Keratinocyte (primary cell): ENCODE results near the gene NAXD. TPM values are rescaled to one million over a fixed set of nuclear protein-coding genes. Genes with fewer than 3 reads are reported as not detected.

Experiments
- DNase-seq: peaks from one replicate; pipeline ENCODE4 v3.0.0-alpha.2; 2011; ENCODE audit warnings: low read depth, missing footprints, low spot score
- FAIRE-seq: peaks from 2 replicates; lab custom pipeline; 2011; peaks lifted over from hg19 to GRCh38; lab: Jason Lieb, UNC
- H2AFZ ChIP-seq: 2 replicates; pipeline ENCODE4 v1.6.0; 2012; ENCODE audit warnings: low read length, control low read depth, inconsistent platforms; ENCODE audit not compliant: control insufficient read depth
- H3K27ac ChIP-seq: 2 replicates; pipeline ENCODE4 v1.5.1; 2011; ENCODE audit warnings: low read length; ENCODE audit not compliant: control insufficient read depth, insufficient read depth
- H3K27me3 ChIP-seq: 3 replicates; pipeline ENCODE4 v1.6.0; 2011; ENCODE audit warnings: low read length; ENCODE audit not compliant: control insufficient read depth, insufficient read depth; ENCODE audit errors: extremely low read depth
- H3K36me3 ChIP-seq, 2 experiments: 2 replicates in 1 of 2; 3 replicates in 1 of 2; pipeline ENCODE4 v1.5.1; 2011; ENCODE audit warnings: low read length in 2 of 2, mild to moderate bottlenecking in 1 of 2; ENCODE audit not compliant: control insufficient read depth in 2 of 2, insufficient read depth in 2 of 2; ENCODE audit errors: extremely low read depth in 1 of 2
- H3K4me1 ChIP-seq: 3 replicates; pipeline ENCODE4 v1.5.1; 2011; ENCODE audit warnings: low read length; ENCODE audit not compliant: control insufficient read depth, insufficient read depth; ENCODE audit errors: extremely low read depth
- H3K4me2 ChIP-seq: 3 replicates; pipeline ENCODE4 v1.6.0; 2011; ENCODE audit warnings: low read depth, low read length; ENCODE audit not compliant: control insufficient read depth, insufficient read depth; ENCODE audit errors: extremely low read depth
- H3K4me3 ChIP-seq, 3 experiments: fragments of 200-600 bp in 1 of 3; sonication (generic) in 1 of 3; 2 replicates in 2 of 3; 3 replicates in 1 of 3; pipeline ENCODE4 v1.5.1; 2011 to 2016; ENCODE audit warnings: low read length in 3 of 3, mild to moderate bottlenecking in 3 of 3, control low read depth in 2 of 3, inconsistent platforms in 1 of 3, low read depth in 1 of 3, mixed read lengths in 1 of 3, mixed run types in 1 of 3, moderate library complexity in 1 of 3; ENCODE audit not compliant: control insufficient read depth in 2 of 3, insufficient read depth in 2 of 3; ENCODE audit errors: extremely low read depth in 1 of 3
- H3K79me2 ChIP-seq: 2 replicates; pipeline ENCODE4 v1.6.0; 2012; ENCODE audit warnings: low read length; ENCODE audit not compliant: control insufficient read depth, insufficient read depth
- H3K9ac ChIP-seq: 3 replicates; pipeline ENCODE4 v1.6.0; 2011; ENCODE audit warnings: low read length; ENCODE audit not compliant: control insufficient read depth, insufficient read depth; ENCODE audit errors: extremely low read depth
- H3K9me1 ChIP-seq: 3 replicates; pipeline ENCODE4 v1.6.0; 2011; ENCODE audit warnings: low read length; ENCODE audit not compliant: control insufficient read depth, insufficient read depth; ENCODE audit errors: extremely low read depth
- H3K9me3 ChIP-seq: 2 replicates; pipeline ENCODE4 v1.5.1; 2012; ENCODE audit warnings: low read depth, low read length; ENCODE audit not compliant: control insufficient read depth
- H4K20me1 ChIP-seq: 3 replicates; pipeline ENCODE4 v1.6.0; 2011; ENCODE audit warnings: low read length; ENCODE audit not compliant: control insufficient read depth, insufficient read depth; ENCODE audit errors: extremely low read depth
- CTCF ChIP-seq, 3 experiments: IDR thresholded peaks in 1 of 3; conservative IDR thresholded peaks in 1 of 3; optimal IDR thresholded peaks in 1 of 3; 2 replicates in 2 of 3; 3 replicates in 1 of 3; pipeline versions ENCODE3 to v1.5.1; 2011; ENCODE audit warnings: low read length in 3 of 3, mild to moderate bottlenecking in 3 of 3, moderate library complexity in 2 of 3, control low read depth in 1 of 3, inconsistent platforms in 1 of 3; ENCODE audit not compliant: insufficient read depth in 2 of 3; ENCODE audit errors: extremely low read depth in 1 of 3
- EZH2 ChIP-seq: IDR thresholded peaks from one replicate; pipeline ENCODE4 v1.6.1; 2012; ENCODE audit warnings: inconsistent platforms, mild to moderate bottlenecking, low read length, moderate library complexity
- dilution Hi-C: fragments of 300-500 bp; cut with MboI; formaldehyde crosslinking; loops from one replicate; pipeline ENCODE4 v1.7.0; 2020; ENCODE audit warnings: low sequenced_read_pairs; ENCODE audit not compliant: extremely low pct_ligation_motif_present
- polyA plus RNA-seq, 5 experiments: library from polyadenylated mRNA; depleted of rRNA in 3 of 5; stranded (reverse) in 3 of 5; stranded (forward) in 1 of 5; unstranded in 1 of 5; fragments of >200 nt; gene quantifications; 1 replicate in 1 of 5; 2 replicates in 3 of 5; 3 replicates in 1 of 5; pipeline versions ENCODE4 v1.2.1 to v1.2.3, GENCODE V29; 2011 to 2012; ENCODE audit warnings: missing spikeins in 2 of 5, low read depth in 1 of 5, low replicate concordance in 1 of 5

NAXD gene
- polyA plus RNA-seq, 1 donor (not counting 4 experiments of a cell fraction or from before 2014, with no cell fraction given): 18.0 TPM

- TF ChIP-seq EZH2: no peak
- no peak for TF ChIP-seq CTCF (optimal IDR thresholded peaks at IDR 0.05 in 1 of 3, IDR thresholded peaks at IDR 0.05 in 1 of 3, conservative IDR thresholded peaks at IDR 0.05 in 1 of 3; ENCODE audit: extremely low read depth in 1 of 3, insufficient read depth in 2 of 3, low read length in 3 of 3)
- H3K9ac ChIP-seq: no peak overlapping the region
- H3K4me2 ChIP-seq: no peak overlapping the region
- H3K27ac ChIP-seq: no peak overlapping the region
- no peaks in the 10 kb centered on the region for H3K4me1 ChIP-seq
- H3K9me1 ChIP-seq: no peaks in the 10 kb centered on the region
- no peak overlapping the region for H3K4me3 ChIP-seq
- no peaks in the 10 kb centered on the region for H3K27me3 ChIP-seq
- peaks cover 8 to 21% of the 10 kb centered on the region in 2 experiments for H3K36me3 ChIP-seq
- H3K79me2 ChIP-seq: no peaks in the 10 kb centered on the region
- H3K9me3 ChIP-seq: no peaks in the 10 kb centered on the region
- H2AFZ ChIP-seq: no peak overlapping the region
- no peaks in the 10 kb centered on the region for H4K20me1 ChIP-seq
- dilution Hi-C loops: no loop called here
- FAIRE-seq: no peak
- no peak for DNase-seq
These were observed 36.9 kb downstream of the NAXD start for GRCh38 chr13:110652231-110652730.

GRCh38 chr13:110652764-110653163, 37.4 kb downstream of the NAXD start:
- Histone ChIP-seq H2AFZ (no peak overlapping the region), H3K4me3 (no peak overlapping the region), H3K36me3 (peaks cover 9 to 21% of the 10 kb centered on the region in 2 experiments), H3K9me1 (no peaks in the 10 kb centered on the region), H4K20me1 (no peaks in the 10 kb centered on the region), H3K9ac (no peak overlapping the region), H3K27me3 (no peaks in the 10 kb centered on the region), H3K79me2 (peaks cover 2% of the 10 kb centered on the region), H3K4me1 (no peaks in the 10 kb centered on the region), H3K9me3 (no peaks in the 10 kb centered on the region), H3K27ac (no peak overlapping the region), H3K4me2 (no peak overlapping the region)
- TF ChIP-seq EZH2 (no peak), CTCF (optimal IDR thresholded peaks at IDR 0.05 in 1 of 3, IDR thresholded peaks at IDR 0.05 in 1 of 3, conservative IDR thresholded peaks at IDR 0.05 in 1 of 3; ENCODE audit: extremely low read depth in 1 of 3, insufficient read depth in 2 of 3, low read length in 3 of 3) (no peak)
- dilution Hi-C loops: no loop called here
- DNase-seq: no peak
- no peak for FAIRE-seq
